Coronary artery (tissue), 2 donors: Measurements from ENCODE around the gene APEX1.

ENCODE experiments used
- DNase-seq: peaks from one replicate; pipeline ENCODE4 v3.0.0-alpha.2; 2017; ENCODE audit warnings: low spot score
- H3K27ac ChIP-seq, 2 donors: fragments of 200-600 bp; sonication (generic); one replicate each; pipeline ENCODE4 v1.5.1; 2016 to 2019
- H3K4me3 ChIP-seq: fragments of 200-600 bp; sonication (generic); 2 replicates; pipeline ENCODE4 v1.5.1; 2016; ENCODE audit warnings: mild to moderate bottlenecking, moderate library complexity
- TF ChIP-seq, protein P1 (sequence below): fragments of 200-600 bp; sonication (generic); IDR thresholded peaks from one replicate; pipeline ENCODE4 v1.5.1; 2019; ENCODE audit warnings: antibody characterized with exemption

Gene APEX1

DNA sequence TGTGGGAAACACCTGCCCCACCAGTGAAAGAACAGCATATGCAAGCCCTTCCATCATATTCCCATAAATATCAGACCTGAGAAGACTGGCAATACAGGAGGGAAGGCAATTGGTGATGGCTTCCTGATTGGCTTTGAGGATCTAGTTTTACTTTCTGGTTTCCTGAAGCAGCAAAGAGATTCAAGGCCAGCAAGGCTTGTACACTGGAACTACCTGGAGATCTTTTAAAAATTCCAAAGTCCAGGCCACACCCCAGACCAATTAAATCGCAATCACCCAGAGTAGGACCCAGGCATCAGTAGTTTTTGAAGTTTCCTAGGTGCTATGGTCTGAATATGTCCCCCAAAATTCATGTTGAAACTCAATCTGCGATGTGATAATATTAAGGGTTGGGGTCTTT is 38.8 kb upstream of the APEX1 start:
- DNase-seq, result no peak
- no peak overlapping the region for H3K4me3 ChIP-seq

GRCh38 chr14:20417250-20418186 is 37.5 kb upstream of the APEX1 start:
- no peak for DNase-seq
- TF ChIP-seq, protein P1, sequence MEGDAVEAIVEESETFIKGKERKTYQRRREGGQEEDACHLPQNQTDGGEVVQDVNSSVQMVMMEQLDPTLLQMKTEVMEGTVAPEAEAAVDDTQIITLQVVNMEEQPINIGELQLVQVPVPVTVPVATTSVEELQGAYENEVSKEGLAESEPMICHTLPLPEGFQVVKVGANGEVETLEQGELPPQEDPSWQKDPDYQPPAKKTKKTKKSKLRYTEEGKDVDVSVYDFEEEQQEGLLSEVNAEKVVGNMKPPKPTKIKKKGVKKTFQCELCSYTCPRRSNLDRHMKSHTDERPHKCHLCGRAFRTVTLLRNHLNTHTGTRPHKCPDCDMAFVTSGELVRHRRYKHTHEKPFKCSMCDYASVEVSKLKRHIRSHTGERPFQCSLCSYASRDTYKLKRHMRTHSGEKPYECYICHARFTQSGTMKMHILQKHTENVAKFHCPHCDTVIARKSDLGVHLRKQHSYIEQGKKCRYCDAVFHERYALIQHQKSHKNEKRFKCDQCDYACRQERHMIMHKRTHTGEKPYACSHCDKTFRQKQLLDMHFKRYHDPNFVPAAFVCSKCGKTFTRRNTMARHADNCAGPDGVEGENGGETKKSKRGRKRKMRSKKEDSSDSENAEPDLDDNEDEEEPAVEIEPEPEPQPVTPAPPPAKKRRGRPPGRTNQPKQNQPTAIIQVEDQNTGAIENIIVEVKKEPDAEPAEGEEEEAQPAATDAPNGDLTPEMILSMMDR, result no peak
- H3K27ac ChIP-seq, result no peak overlapping the region
- no peak overlapping the region for H3K4me3 ChIP-seq

More for the DNA sequence above, 38.8 kb upstream of the APEX1 start:
- TF ChIP-seq, protein P1, result no peak
- H3K27ac ChIP-seq, result no peak overlapping the region

DNA sequence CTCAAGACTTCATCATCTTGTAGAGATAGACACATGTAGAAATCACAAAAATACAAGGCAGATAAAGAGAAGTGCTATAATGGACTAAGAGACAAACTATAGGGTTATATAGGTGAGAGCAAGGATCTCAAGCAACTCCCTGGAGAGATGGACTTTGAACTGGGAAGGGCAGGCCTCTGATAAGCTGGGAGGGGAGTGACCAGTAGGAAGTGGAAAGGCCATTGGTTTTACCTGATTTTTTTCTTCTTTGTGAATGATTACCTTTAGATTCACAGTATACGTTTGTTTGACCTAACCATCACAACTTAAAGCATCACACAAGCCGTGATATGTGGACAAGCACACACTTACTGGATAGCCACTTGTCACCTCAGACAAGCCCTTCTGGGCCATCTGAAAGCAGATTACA is 36.5 kb upstream of the APEX1 start:
- TF ChIP-seq, protein P1, result no peak
- no peak for DNase-seq
- no peak overlapping the region for H3K4me3 ChIP-seq
- no peak overlapping the region for H3K27ac ChIP-seq

DNA sequence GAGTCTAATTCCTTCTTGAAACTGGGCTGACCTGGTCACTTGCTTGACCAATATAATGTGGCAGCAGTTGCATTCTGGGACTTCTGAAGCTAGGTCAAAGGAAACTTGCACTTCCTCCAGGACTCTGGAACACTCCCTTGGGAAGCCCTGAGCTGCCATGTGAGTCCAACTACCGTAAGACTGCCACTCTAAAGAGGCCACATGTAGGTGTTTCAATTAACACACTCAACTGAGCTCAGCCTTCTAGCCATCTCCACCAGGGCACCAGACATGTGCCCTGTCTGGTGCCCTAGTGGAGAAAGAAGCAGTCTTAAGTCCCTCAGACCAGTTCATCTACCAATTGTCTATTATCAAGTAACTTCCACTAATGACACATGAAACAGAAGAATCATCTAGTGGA is 35.6 kb upstream of the APEX1 start:
- no peak overlapping the region for H3K27ac ChIP-seq
- TF ChIP-seq, protein P1, result no peak
- DNase-seq, result no peak
- H3K4me3 ChIP-seq, result no peak overlapping the region

DNA sequence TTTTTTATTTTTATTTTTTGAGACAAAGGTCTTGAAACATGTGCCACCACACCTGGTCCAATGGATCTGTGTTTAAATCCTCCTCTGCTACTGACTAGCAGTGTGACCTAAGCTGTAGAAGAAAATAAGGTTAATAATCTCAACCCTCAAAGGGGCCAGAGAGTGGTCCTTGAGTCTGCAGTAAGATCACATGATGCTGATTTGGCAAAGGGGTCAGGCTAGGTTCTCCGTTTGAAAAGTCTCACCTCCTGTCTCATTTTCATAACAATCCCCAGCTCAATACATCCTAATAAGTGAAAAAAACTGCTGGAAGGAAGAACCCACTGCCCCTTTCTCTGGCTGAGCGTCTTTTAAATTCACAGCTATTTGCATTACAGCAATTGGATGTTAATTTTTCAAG is 33.8 kb upstream of the APEX1 start:
- DNase-seq, result no peak
- Histone ChIP-seq H3K4me3 (no peak overlapping the region), H3K27ac (no peak overlapping the region)
- TF ChIP-seq, protein P1, result no peak

GRCh38 chr14:20422886-20423285 is 32.1 kb upstream of the APEX1 start:
- TF ChIP-seq, protein P1, result no peak
- DNase-seq, result no peak
- Histone ChIP-seq H3K4me3 (no peak overlapping the region), H3K27ac (no peak overlapping the region)

- no peak for DNase-seq
- TF ChIP-seq, protein P1, result no peak
- H3K4me3 ChIP-seq, result no peak overlapping the region
- H3K27ac ChIP-seq, result no peak overlapping the region
These were observed 30.2 kb upstream of the APEX1 start for GRCh38 chr14:20424851-20425250.
